HG03520 (cell line): Measurements from ENCODE around the gene ZSWIM6.
A peak's percentile ranks its signal among the peaks of the same experiment; 100 is the strongest.

Experiments used
- ATAC-seq: cut with Tn5 transposase; IDR thresholded peaks from one replicate; pipeline ENCODE4 v1.9.1; 2021; ENCODE audit warnings: mild to moderate bottlenecking, moderate library complexity; ENCODE audit not compliant: unreplicated experiment

The ZSWIM6 gene

DNA sequence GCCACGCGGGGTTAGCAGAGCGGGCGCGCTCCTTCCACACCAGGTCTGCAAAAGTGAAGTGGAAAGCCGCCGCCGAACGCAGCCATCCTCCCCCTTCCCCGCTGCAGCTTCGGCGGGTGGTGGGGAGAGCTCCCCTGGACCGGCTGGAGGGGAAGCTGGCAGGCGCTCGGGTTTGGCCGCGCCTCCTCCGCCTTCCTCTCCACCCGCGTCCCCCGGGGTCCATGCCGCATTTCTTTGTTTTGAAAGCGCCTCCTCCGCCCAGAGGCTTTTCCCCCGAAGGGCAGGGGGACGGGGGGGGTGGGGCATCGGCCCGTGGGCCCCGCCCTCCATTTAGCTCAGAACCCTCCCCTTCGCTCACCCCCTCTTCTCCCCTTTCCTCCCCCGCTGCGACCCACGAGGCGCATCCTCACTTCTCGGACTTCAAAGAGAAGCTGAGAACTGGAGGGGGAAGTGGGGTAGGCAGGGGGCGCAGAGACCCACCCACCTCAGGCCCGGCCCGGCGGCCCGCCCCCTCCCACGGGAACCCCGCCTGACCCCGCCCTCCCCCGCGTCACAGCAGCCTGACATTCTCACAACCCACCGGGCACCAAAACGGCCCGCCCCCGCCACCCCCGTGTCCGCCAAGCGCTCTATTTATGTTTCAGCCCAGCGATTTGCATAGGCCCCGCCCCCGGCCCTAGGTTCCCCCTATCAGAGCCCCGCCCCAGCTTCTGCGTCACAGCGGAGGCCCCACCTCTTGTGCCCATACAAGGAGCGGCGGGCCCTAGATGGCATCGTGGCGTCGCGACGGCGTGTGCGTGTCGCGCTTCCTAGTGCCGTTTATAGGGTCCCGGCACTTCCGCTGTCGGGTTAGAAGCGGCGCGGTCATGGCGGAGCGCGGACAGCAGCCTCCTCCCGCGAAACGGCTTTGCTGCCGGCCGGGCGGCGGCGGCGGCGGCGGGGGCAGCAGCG is at the start of gene ZSWIM6:
TSS of gene ZSWIM6 (plus strand) at position 852 of the 951 bp plus-strand sequence. CDS start at position 867, 15 bp downstream.
- ATAC-seq = peak; percentile 74

DNA sequence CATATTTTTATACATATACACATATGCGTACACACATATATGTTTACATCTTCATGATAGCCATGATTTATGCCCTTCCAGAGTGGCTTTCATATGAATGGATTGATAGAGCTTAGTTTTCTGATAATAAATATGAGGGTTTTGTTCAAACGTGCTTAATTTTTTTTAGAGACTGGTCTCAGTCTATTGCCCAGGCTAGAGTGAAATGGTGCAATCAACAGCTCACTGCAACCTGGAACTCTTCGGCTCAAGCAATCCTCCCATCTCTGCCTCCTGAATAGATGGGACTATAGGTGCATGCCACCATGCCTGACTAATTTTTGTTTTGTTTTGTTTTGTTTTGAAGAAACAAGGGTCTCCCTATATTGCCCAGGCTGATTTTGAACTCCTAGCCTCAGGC is 48.6 kb upstream of the ZSWIM6 start:
- ATAC-seq = no peak

- no peak for ATAC-seq
Measured at GRCh38 chr5:61285531-61285930, 46.5 kb upstream of the ZSWIM6 start.

DNA sequence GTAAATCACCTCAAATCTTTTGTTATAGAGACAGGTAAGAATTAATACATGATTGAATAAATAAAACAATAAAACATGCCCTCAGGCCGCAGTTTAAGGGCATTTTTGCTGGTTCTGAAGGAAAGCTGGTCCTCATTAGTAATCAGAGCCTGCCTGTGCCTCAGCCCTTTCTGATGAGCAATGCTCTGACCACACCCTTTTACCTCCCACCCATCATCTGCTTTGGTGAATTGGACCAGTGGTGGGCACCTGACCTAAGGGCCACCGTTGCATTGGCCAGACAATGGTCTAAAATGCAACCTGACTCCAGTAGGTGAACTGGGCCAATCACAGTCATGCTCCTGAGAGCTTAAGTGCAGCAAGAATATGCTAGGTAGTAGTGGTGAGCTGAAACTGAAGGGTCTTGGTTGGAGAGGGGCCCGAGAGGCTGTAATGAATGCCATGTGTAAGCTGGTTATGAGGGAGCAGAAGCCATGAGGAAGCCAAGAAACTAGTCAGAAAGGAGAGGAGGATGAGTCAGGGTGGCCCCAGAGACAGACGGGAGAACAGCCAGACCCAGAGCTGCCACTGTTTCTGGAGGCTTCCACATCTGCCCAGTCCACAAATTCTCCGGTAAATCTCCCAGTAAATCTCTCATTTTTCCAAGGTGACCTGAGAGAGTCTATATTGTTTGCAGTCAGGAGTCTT is 45.5 kb upstream of the ZSWIM6 start:
- no peak for ATAC-seq

DNA sequence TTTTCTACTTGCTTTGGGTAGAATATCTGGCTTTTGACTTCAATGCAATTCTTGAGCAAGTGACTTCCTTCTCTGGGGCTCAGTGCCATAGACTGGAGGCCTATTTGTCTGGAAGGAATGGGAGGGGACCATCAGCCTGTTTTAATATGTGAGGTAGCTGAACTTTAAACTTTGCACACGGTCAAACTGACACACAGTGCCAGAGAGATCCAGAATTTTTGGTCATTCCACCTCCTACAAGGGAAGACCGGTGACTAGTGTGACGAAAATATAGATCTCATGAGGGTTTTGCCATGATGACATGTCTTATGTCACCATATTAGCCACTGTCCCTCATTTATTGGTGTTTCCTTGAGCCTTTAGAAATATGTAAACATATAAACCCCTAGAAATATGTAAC is 44.6 kb upstream of the ZSWIM6 start:
- no peak for ATAC-seq

DNA sequence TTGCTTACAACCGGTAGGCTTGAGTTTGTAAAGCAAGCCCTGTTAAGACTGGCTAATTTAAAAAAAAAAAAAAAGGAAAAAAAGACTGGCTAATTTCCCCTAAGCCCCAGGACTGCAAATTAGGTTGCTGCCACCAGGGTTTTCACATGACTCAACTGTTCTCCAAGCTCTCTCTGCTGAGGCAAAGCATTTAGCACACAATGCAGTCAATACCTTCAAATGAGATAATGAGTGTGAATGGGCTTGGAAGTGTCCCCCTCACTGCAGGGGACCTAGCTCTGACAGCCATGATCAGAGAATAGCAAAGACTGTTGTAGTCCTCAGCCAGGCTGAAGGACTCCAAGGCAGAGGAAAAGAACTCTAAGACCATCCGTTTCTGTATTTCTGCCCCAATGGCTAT is 42.8 kb upstream of the ZSWIM6 start:
- no peak for ATAC-seq

DNA sequence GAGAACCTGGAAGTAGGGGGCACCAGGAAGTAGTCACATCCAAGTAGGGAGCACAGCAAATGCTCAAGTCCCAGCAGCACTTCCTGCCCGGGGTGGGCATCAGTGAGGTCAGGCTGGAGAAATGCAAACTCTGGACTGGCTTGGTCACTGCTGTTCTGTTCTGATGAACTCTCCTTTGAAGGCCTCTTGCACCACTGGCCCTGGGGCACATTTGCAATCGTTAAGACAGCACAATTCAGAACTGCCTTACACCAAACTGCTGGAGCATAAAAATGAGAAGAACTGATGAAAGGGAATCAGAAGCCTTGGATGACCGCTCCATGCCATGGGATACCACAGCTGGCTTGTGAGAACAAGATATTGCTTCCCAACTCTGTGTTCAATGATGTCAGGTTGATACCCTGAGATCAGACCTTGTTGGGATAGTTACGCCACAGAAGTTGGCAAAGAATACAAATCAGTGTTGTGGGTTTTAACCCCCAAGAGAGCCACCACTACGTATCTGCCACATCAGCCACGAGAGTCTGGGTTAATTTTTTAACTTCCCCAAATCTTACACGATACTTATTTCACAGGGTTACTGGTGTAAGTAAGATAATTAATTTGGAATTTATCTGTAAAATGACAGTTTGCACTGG is 42.3 kb upstream of the ZSWIM6 start:
- ATAC-seq = no peak

DNA sequence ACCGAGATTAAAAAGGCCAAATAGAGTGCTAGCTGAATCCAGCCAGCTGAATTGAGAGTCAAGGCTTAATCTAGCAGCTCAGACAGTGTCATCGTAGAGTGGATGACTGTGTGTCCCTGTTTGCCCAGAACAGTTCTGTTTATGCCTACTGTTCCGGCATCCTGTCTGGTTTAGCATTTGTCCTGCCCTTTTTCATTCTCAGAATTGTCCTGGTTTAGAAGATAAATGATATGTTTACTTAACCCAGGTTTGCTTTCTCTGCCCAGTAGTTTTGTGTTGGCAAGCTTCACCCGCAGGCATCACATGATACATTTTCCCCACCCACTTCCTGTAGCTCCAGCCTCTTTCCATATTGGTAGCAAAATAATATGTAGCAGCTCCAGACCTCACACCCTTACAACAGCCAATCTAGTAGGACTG is 41.3 kb upstream of the ZSWIM6 start:
- no peak for ATAC-seq

GRCh38 chr5:61292062-61292657 is 39.9 kb upstream of the ZSWIM6 start:
- ATAC-seq = no peak

DNA sequence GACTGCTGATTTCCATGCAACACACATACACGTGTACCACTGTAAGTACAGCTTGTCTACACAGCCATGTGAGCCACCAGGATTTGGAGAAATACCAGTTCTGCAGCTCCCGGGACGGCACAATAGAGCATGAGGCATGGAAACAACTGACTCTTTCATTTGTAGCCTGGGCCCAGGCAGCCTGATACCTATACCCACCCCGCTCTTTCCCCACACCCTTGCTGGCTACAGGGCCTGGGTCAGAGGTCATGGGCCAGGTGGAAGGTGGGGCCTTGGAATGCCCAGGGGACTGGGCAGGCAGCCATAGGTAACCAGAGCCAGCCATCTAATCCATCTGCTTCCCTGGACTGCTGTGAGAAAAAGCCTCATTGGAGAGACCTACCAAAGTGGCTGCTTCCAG is 39.0 kb upstream of the ZSWIM6 start:
- no peak for ATAC-seq

DNA sequence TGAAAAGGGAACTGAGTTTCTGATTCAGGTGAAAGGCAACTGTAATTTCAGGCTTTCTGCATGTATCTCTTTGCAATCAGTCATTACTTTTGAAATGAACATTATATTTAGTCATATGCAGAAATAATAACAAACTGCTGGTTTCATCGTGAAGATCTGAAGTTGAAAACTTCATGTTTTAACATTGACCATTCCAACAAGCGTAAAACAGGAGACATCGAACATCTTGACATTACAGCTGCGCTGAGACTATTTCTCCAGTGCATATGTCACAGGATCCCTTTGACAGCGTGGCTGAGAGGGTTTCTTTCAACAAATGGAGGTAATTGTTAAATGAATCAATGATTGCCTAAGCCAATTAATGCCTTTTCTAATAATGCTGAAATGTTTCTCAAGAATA is 38.2 kb upstream of the ZSWIM6 start:
- no peak for ATAC-seq

DNA sequence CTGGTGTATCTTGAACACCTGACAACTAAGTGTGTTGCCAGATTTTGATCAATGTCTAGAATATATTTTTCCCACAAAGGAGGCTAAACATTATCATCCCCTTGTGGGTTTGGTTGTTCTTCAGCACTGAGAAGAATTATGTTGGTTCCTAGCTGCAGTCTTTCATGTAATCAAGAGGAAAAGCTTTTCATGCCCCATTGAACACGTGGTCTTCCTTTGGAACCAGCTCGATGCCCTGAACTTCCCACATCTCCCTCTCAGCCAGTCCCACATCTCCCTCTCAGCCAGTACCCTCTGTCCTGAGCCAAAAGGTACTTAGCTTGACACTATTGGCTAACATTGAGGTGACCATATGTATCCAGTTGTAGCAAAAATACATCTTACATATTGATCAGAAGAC is 36.7 kb upstream of the ZSWIM6 start:
- ATAC-seq = no peak

- no peak for ATAC-seq
Measured at GRCh38 chr5:61298066-61298465, 34.0 kb upstream of the ZSWIM6 start.

GRCh38 chr5:61298580-61298979 is 33.5 kb upstream of the ZSWIM6 start:
- ATAC-seq = no peak

DNA sequence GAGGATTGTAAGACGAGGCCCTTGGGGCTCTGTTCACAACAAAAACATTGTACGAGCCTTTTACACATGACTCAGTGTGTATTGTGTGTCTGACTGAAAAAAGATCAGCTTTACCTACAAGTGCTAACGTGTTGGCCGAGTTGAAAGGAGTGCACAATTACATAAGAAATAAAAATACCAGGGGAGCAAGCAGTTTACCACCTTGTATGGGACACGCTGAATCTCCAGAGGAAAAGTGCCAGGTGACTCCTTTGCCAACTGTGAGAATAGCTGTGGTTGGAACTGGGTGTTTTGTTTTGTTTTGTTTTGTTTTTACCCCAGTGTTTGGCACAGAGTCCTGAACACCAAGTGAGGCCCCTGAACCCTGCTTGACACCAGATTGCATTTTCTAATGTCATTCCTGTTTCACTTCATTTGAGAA is 32.8 kb upstream of the ZSWIM6 start:
- ATAC-seq = no peak

DNA sequence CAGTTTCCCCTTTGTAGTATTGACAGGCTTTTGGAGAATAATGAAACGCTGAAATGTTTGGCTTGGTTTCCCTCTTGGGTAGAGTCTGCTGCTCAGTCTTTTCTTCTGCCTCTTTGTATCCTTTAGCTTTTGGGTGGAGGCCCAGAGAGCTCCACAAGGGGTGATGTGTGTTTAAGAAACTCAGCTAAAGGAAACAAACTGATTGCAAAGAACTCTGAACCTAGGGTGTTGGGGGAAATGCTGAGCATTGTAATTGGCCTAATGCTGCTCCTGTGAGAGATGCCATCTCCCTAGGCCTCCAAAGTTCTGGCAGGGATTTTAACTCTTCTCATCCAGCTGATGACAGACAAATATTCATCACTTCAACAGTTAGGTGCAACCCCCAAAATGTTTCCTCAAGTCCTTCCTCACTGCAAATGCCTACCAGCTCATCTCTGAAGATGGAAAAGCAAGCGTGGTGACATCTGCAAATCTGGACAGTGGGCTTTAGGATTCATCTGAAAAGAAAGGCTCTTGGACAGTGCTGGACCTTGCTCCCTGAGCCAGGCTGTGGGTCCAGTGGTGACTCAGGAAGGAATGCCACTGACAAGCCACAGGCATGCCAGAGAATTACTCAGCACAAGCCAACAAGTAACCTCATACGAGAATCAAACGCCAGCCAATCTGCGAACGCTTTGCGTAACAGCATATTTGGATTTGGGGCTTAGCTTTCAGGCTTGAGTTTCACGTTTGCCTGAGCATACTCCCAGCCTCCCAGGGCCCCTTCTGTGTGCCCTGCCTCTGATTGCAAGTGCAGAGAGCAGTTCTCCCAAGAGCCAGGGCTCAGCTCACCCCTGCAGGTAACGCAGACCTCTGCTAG is 30.5 kb upstream of the ZSWIM6 start:
- ATAC-seq = no peak

- ATAC-seq = no peak
Measured at GRCh38 chr5:61302200-61302563, 29.9 kb upstream of the ZSWIM6 start.

DNA sequence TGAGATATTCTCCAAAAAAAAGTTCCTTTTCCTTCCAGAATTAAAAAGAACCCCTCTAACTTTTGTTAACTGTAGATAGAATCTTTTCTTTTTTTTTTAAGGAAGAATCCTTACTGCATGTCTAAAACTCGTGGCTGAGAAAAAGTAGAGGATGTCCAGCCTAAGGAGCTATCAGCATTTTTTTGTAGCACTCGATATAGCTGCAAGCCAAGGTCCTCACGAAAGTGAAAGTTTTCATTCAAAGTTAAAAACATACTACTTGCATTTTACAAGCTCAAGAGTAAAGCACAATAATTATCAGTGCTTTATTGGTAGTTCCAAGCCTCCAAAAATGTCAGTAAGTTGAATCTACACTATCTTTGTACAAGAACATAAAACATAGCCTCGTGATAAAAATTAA is 28.7 kb upstream of the ZSWIM6 start:
- no peak for ATAC-seq

- no peak for ATAC-seq
Measured at GRCh38 chr5:61304590-61305381, 27.3 kb upstream of the ZSWIM6 start.
